Tibial nerve (tissue), 4 donors: ENCODE results near the gene STYXL2. TPM values are rescaled to one million over a fixed set of nuclear protein-coding genes. Genes with fewer than 3 reads are reported as not detected.

Experiments
- DNase-seq, 2 donors: peaks; one replicate each; pipeline ENCODE4 v3.0.0-alpha.2; 2019; ENCODE audit warnings: low spot score in 2 of 2
- H3K27ac ChIP-seq, 4 donors: fragments of 200-600 bp; sonication (generic) in 3 of 4; one replicate each; pipeline ENCODE4 v1.5.1; 2017 to 2019; ENCODE audit warnings: mild to moderate bottlenecking in 1 of 4
- H3K27me3 ChIP-seq, 2 donors: fragments of 200-600 bp; sonication (generic) in 1 of 2; one replicate each; pipeline versions ENCODE4 v1.5.1 to v1.6.0; 2017 to 2019
- H3K36me3 ChIP-seq, 3 donors: fragments of 200-600 bp; sonication (generic); one replicate each; pipeline ENCODE4 v1.5.1; 2018 to 2019
- H3K4me1 ChIP-seq, 4 donors: fragments of 200-600 bp; sonication (generic) in 3 of 4; one replicate each; pipeline ENCODE4 v1.5.1; 2017 to 2019
- H3K4me3 ChIP-seq, 4 donors: fragments of 200-600 bp; sonication (generic) in 3 of 4; one replicate each; pipeline ENCODE4 v1.5.1; 2017 to 2019; ENCODE audit warnings: mild to moderate bottlenecking in 1 of 4, moderate library complexity in 1 of 4
- H3K9me3 ChIP-seq, 4 donors: fragments of 200-600 bp; sonication (generic) in 3 of 4; one replicate each; pipeline ENCODE4 v1.5.1; 2017 to 2019
- CTCF ChIP-seq, 5 experiments: fragments of 200-600 bp in 3 of 5; fragments of 450-650 bp in 2 of 5; sonication (generic) in 3 of 5; IDR thresholded peaks; one replicate each; pipeline ENCODE4 v1.5.1; 2016 to 2019; ENCODE audit warnings: antibody characterized with exemption in 5 of 5, mild to moderate bottlenecking in 3 of 5, moderate library complexity in 2 of 5
- EP300 ChIP-seq, 2 donors: sonication (generic); formaldehyde crosslinking; IDR thresholded peaks; one replicate each; pipeline ENCODE4 v1.6.1; 2017; ENCODE audit warnings: antibody characterized with exemption in 2 of 2, mild to moderate bottlenecking in 1 of 2
- POLR2A ChIP-seq, 2 donors: fragments of 450-650 bp; IDR thresholded peaks; one replicate each; pipeline ENCODE4 v1.6.1; 2017; ENCODE audit warnings: antibody characterized with exemption in 2 of 2, mild to moderate bottlenecking in 2 of 2, moderate library complexity in 2 of 2
- WGBS, 2 donors: methylation state at CpG; one replicate each; pipeline ENCODE4 v1.1.5; 2018; 5-methylcytosine and 5-hydroxymethylcytosine counted together
- total RNA-seq, 4 donors: library from RNA; depleted of rRNA; stranded (reverse); fragments of >200 nt; gene quantifications; one replicate each; pipeline ENCODE4 v1.1.0, GENCODE V29; 2016

The STYXL2 gene
- total RNA-seq, 4 donors from 2014 or later, result 0.22 TPM; not detected in 3

GRCh38 chr1:167126317-167126716 lies 32.4 kb downstream of the STYXL2 start:
- no peak overlapping the region for H3K27ac ChIP-seq
- H3K4me1 ChIP-seq, result peaks cover 0 to 5% (median 2%) of the 10 kb centered on the region in 4 donors
- TF ChIP-seq EP300 (IDR thresholded peaks at IDR 0.05), result no peak
- TF ChIP-seq POLR2A (IDR thresholded peaks at IDR 0.05), result no peak
- TF ChIP-seq CTCF (IDR thresholded peaks at IDR 0.05), result no peak
- H3K36me3 ChIP-seq, result no peaks in the 10 kb centered on the region
- DNase-seq, result no peak
- H3K9me3 ChIP-seq, result peaks cover 0 to 3% (median 0%) of the 10 kb centered on the region in 4 donors
- WGBS, 2 donors, result 91 to 93% methylated on average over 27 to 28 of the region's 28 CpGs
- no peak overlapping the region for H3K4me3 ChIP-seq
- H3K27me3 ChIP-seq, result peaks cover 0 to 5% of the 10 kb centered on the region in 2 donors

GRCh38 chr1:167126811-167127210 lies 32.9 kb downstream of the STYXL2 start:
- H3K36me3 ChIP-seq, result no peaks in the 10 kb centered on the region
- WGBS, 2 donors, result 87 to 93% methylated on average over 14 to 17 of the region's 17 CpGs
- no peak overlapping the region for H3K4me3 ChIP-seq
- H3K9me3 ChIP-seq, result peaks cover 0 to 3% (median 0%) of the 10 kb centered on the region in 4 donors
- no peak for DNase-seq
- H3K4me1 ChIP-seq, result no peaks in the 10 kb centered on the region
- no peak for TF ChIP-seq CTCF (IDR thresholded peaks at IDR 0.05)
- no peak for TF ChIP-seq POLR2A (IDR thresholded peaks at IDR 0.05)
- TF ChIP-seq EP300 (IDR thresholded peaks at IDR 0.05), result no peak
- H3K27ac ChIP-seq, result no peak overlapping the region
- peaks cover 0 to under 1% of the 10 kb centered on the region in 2 donors for H3K27me3 ChIP-seq

DNA sequence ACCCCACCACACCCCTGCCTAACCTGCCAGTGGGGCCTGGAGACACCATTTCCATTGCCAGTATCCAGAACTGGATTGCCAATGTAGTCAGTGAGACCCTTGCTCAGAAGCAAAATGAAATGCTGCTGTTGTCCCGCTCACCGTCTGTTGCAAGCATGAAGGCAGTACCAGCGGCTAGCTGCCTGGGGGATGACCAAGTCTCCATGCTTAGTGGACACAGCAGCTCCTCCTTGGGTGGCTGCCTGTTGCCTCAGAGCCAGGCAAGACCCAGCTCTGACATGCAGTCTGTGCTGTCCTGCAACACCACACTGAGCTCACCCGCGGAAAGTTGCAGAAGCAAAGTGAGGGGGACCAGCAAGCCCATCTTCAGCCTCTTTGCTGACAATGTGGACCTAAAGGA lies 33.4 kb downstream of the STYXL2 start:
- 96 to 100% methylated on average over 4 to 5 of the region's 5 CpGs for WGBS, 2 donors
- no peak overlapping the region for H3K4me3 ChIP-seq
- H3K4me1 ChIP-seq, result no peaks in the 10 kb centered on the region
- H3K27me3 ChIP-seq, result no peaks in the 10 kb centered on the region
- DNase-seq, result no peak
- H3K27ac ChIP-seq, result no peak overlapping the region
- peaks cover 0 to 3% (median 0%) of the 10 kb centered on the region in 4 donors for H3K9me3 ChIP-seq
- no peaks in the 10 kb centered on the region for H3K36me3 ChIP-seq
- TF ChIP-seq CTCF (IDR thresholded peaks at IDR 0.05) (no peak), POLR2A (IDR thresholded peaks at IDR 0.05) (no peak), EP300 (IDR thresholded peaks at IDR 0.05) (no peak)

DNA sequence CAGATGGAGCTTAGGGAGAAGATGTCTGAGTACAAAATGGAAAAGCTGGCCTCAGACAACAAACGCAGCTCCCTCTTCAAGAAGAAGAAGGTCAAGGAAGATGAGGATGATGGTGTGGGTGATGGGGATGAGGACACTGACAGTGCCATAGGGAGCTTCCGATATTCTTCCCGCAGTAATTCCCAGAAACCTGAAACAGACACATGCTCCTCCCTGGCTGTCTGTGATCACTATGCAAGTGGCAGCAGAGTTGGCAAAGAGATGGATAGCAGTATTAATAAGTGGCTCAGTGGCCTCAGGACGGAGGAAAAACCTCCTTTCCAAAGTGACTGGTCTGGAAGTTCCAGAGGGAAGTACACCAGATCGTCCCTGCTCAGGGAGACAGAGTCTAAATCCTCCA lies 33.8 kb downstream of the STYXL2 start:
- Histone ChIP-seq H3K36me3 (no peaks in the 10 kb centered on the region), H3K27me3 (no peaks in the 10 kb centered on the region), H3K27ac (no peak overlapping the region), H3K4me1 (no peaks in the 10 kb centered on the region), H3K4me3 (no peak overlapping the region), H3K9me3 (peaks cover 0 to 3% (median 0%) of the 10 kb centered on the region in 4 donors)
- TF ChIP-seq CTCF (IDR thresholded peaks at IDR 0.05), result no peak
- TF ChIP-seq POLR2A (IDR thresholded peaks at IDR 0.05), result no peak
- TF ChIP-seq EP300 (IDR thresholded peaks at IDR 0.05), result no peak
- 88 to 93% methylated on average over 5 of the region's 5 CpGs for WGBS, 2 donors
- no peak for DNase-seq

DNA sequence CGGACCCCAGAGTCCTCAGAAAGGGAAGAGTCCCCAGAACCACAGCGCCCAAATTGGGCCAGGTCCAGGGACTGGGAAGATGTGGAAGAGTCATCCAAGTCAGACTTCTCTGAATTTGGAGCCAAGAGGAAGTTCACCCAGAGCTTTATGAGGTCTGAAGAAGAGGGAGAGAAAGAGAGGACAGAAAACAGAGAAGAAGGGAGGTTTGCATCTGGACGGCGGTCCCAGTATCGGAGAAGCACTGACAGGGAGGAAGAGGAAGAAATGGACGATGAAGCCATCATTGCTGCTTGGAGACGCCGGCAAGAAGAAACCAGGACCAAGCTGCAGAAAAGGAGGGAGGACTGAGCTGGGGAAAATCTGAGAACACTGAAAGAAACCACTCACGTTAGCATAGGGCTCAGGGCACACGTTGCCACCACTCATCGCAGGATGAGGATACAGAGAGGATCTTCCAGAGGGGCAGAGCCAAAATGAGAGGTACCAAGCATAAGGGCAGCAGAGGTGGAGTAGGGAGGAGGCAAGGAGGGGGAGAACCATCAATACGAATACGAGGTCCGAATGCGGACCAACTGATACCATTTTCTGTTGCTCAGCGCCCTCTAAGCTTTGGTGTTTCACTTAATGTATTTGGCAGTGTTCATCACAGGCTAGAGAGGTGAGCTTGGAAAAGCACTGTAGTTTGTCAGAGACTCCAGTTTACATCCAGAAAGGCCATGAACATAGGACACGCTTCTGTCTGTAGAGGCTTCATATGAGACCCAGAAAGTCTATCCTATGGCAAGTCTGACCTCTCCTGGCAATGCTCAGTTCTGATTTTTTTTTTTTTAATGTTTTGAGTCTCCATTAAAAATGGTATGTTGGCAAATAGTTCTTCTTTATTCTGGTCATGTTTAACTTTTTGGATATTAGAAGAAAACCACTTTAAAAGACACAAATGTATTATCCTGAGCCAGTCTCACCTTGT lies 34.7 kb downstream of the STYXL2 start:
- DNase-seq, result no peak
- H3K4me1 ChIP-seq, result no peaks in the 10 kb centered on the region
- no peak overlapping the region for H3K27ac ChIP-seq
- no peak for TF ChIP-seq POLR2A (IDR thresholded peaks at IDR 0.05)
- TF ChIP-seq EP300 (IDR thresholded peaks at IDR 0.05), result no peak
- no peak for TF ChIP-seq CTCF (IDR thresholded peaks at IDR 0.05)
- WGBS, 2 donors, result 83 to 85% methylated on average over 17 of the region's 17 CpGs
- H3K27me3 ChIP-seq, result no peaks in the 10 kb centered on the region
- H3K36me3 ChIP-seq, result no peaks in the 10 kb centered on the region
- no peak overlapping the region for H3K4me3 ChIP-seq
- peaks cover 0 to 3% (median 0%) of the 10 kb centered on the region in 4 donors for H3K9me3 ChIP-seq
